ENCODE data around the gene FABP1. TPM values are rescaled to one million over a fixed set of nuclear protein-coding genes. Genes with fewer than 3 reads are reported as not detected.

The FABP1 gene
- total RNA-seq, 1 donor from 2014 or later: not detected

GRCh38 chr2:88087763-88088162 lies 40.1 kb downstream of the FABP1 start:
- TF ChIP-seq, protein P1, sequence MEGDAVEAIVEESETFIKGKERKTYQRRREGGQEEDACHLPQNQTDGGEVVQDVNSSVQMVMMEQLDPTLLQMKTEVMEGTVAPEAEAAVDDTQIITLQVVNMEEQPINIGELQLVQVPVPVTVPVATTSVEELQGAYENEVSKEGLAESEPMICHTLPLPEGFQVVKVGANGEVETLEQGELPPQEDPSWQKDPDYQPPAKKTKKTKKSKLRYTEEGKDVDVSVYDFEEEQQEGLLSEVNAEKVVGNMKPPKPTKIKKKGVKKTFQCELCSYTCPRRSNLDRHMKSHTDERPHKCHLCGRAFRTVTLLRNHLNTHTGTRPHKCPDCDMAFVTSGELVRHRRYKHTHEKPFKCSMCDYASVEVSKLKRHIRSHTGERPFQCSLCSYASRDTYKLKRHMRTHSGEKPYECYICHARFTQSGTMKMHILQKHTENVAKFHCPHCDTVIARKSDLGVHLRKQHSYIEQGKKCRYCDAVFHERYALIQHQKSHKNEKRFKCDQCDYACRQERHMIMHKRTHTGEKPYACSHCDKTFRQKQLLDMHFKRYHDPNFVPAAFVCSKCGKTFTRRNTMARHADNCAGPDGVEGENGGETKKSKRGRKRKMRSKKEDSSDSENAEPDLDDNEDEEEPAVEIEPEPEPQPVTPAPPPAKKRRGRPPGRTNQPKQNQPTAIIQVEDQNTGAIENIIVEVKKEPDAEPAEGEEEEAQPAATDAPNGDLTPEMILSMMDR (IDR thresholded peaks at IDR 0.05): no peak
- ATAC-seq (no peak), DNase-seq (no peak)
- H3K4me3 ChIP-seq: no peak overlapping the region
- no peaks in the 10 kb centered on the region for H3K36me3 ChIP-seq
- no peak overlapping the region for H3K27ac ChIP-seq
- H3K4me1 ChIP-seq: no peaks in the 10 kb centered on the region
- no peaks in the 10 kb centered on the region for H3K27me3 ChIP-seq (ENCODE audit: low read depth)
- intact Hi-C loops (cut with DNase I): no loop called here
- no peaks in the 10 kb centered on the region for H3K9me3 ChIP-seq

DNA sequence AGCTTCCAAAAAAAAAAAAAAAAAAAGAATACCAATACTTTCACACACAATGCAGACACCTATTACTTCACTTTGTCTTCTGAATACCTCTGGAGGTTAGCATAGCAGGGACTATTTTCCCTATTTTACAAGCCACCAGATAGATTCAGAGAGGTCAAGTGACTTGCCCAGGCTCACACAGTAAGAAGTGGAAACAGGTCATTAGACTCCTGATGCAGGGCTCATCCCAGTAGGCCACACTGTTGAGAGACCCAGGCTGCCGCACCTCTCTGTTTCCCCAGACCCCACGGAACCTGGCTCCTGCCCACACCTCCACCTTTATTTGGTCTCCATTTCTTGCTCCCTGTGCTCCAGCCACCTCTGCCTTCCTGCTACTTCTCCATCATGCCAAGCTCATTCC lies 40.8 kb downstream of the FABP1 start:
- TF ChIP-seq, protein P1 (IDR thresholded peaks at IDR 0.05): no peak
- Histone ChIP-seq H3K9me3 (no peaks in the 10 kb centered on the region), H3K27me3 (ENCODE audit: low read depth) (no peaks in the 10 kb centered on the region), H3K4me3 (no peak overlapping the region), H3K4me1 (no peaks in the 10 kb centered on the region), H3K27ac (no peak overlapping the region), H3K36me3 (no peaks in the 10 kb centered on the region)
- no peak for ATAC-seq
- DNase-seq: no peak
- intact Hi-C loops (cut with DNase I): no loop called here

DNA sequence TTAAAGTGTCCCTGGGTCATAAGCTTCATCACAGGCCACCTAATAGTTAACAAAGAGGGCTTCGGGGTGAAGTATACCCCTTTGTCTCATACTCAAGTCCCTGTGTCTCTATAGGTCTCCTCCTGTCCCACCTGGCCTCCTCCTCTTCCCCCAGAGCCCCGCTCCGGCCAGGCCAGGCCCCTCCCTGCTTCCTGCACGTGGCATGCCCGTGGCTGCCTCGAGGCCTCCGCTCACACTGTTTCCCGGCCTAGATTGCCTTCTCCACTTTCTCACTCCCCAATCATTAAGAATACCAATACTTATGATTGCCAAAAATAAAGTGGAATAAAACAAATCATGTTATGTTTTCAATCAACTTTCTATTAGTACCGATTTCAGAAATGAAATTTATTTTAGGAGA lies 41.5 kb downstream of the FABP1 start:
- Histone ChIP-seq H3K4me1 (no peaks in the 10 kb centered on the region), H3K27ac (no peak overlapping the region), H3K9me3 (no peaks in the 10 kb centered on the region), H3K27me3 (ENCODE audit: low read depth) (no peaks in the 10 kb centered on the region), H3K4me3 (no peak overlapping the region), H3K36me3 (no peaks in the 10 kb centered on the region)
- intact Hi-C loops (cut with DNase I): no loop called here
- ATAC-seq (no peak), DNase-seq (no peak)
- TF ChIP-seq, protein P1 (IDR thresholded peaks at IDR 0.05): no peak

- Histone ChIP-seq H3K9me3 (no peaks in the 10 kb centered on the region), H3K36me3 (no peaks in the 10 kb centered on the region), H3K27me3 (ENCODE audit: low read depth) (no peaks in the 10 kb centered on the region), H3K4me3 (no peak overlapping the region), H3K27ac (no peak overlapping the region), H3K4me1 (no peaks in the 10 kb centered on the region)
- TF ChIP-seq, protein P1 (IDR thresholded peaks at IDR 0.05): no peak
- no peak for DNase-seq
- no peak for ATAC-seq
- intact Hi-C loops (cut with DNase I): no loop called here
These were observed 42.3 kb downstream of the FABP1 start for GRCh38 chr2:88085602-88086001.

DNA sequence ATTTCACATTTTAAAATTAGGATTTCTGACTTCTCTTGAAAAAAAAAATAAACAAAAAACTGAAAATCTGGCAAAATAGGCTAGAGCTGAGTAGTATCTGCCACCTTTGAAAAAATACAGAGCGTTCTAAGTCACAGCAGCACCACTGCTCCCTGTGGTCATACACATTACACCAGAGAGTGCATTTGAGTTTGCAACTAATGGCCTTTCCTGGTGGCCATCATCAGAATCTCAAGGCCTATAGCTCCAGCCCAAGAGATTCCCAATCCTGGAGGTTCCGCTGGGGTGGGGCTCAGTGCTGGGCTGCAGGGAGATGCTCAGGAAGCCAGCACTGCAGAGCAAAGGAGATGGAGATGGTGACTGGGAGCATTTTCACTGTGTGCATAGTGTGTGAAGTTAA lies 42.8 kb downstream of the FABP1 start:
- intact Hi-C loops (cut with DNase I): no loop called here
- H3K27ac ChIP-seq: no peak overlapping the region
- H3K4me1 ChIP-seq: no peaks in the 10 kb centered on the region
- TF ChIP-seq, protein P1 (IDR thresholded peaks at IDR 0.05): no peak
- ATAC-seq (no peak), DNase-seq (no peak)
- no peaks in the 10 kb centered on the region for H3K9me3 ChIP-seq
- H3K27me3 ChIP-seq (ENCODE audit: low read depth): no peaks in the 10 kb centered on the region
- H3K4me3 ChIP-seq: no peak overlapping the region
- H3K36me3 ChIP-seq: no peaks in the 10 kb centered on the region

- ATAC-seq (no peak), DNase-seq (no peak)
- TF ChIP-seq, protein P1 (IDR thresholded peaks at IDR 0.05): no peak
- Histone ChIP-seq H3K9me3 (no peaks in the 10 kb centered on the region), H3K36me3 (no peaks in the 10 kb centered on the region), H3K4me3 (no peak overlapping the region), H3K4me1 (no peaks in the 10 kb centered on the region), H3K27ac (no peak overlapping the region), H3K27me3 (ENCODE audit: low read depth) (no peaks in the 10 kb centered on the region)
- intact Hi-C loops (cut with DNase I): no loop called here
These were observed 45.1 kb downstream of the FABP1 start for GRCh38 chr2:88082781-88083180.

All from lower lobe of right lung (tissue), 2 donors.